ENCODE measurements around the gene POU3F2.

POU3F2 gene

GRCh38 chr6:98824902-98825599 is 9.3 kb upstream of the POU3F2 start:
- H3K4me3 ChIP-seq (ENCODE audit: low read depth, low read length) = no peak overlapping the region
- no peak for TF ChIP-seq CTCF (conservative IDR thresholded peaks at IDR 0.05; ENCODE audit: low read depth, low read length)
- DNase-seq (ENCODE audit: low read depth) = no peak

GRCh38 chr6:98825600-98826230 is 8.7 kb upstream of the POU3F2 start:
- H3K4me3 ChIP-seq (ENCODE audit: low read depth, low read length) = no peak overlapping the region
- no peak for TF ChIP-seq CTCF (conservative IDR thresholded peaks at IDR 0.05; ENCODE audit: low read depth, low read length)
- DNase-seq (ENCODE audit: low read depth) = no peak

DNA sequence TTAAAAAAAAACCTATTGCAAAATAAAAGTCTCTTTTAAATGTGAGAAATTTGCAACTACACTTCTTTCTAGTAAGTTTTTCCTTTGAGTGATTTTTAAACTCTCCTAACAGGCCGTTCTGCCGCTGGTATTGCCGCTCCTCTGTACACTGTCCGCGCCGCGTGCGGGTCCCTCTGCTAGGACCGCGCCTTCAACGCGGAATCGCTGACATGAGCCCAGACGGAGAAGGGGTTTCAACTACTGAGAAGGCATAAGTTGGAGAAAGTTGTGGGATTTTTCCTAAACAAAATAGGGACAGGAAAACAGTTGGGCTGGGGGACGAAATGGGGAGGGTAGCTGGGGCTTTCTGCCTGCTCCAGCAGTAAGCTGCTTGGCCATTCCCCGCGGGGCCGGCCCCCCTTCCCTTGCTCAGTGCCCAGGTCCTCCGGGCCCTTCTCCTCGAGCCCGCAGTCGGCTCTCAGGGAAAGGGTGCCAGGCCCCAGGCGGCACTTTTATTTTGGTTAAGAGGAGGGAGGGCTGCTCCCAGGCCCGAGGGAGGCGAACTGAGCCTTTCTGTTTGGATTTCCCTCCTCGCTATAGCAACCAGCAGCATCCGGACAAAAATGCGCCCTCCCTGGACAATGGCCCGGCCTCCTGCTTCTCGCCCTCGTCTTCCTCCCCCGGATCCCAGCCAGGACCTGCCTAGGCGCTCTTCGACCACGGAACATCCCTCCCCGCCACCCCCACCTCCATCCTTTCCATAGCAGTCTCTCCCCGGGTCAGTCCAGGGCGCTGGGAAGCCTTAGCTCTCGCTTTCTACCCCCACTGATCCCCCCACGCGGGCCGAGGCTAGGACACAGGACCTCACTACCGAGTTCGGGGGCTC is 6.8 kb upstream of the POU3F2 start:
- DNase-seq (ENCODE audit: low read depth) = no peak
- no peak for TF ChIP-seq CTCF (conservative IDR thresholded peaks at IDR 0.05; ENCODE audit: low read depth, low read length)
- H3K4me3 ChIP-seq (ENCODE audit: low read depth, low read length) = no peak overlapping the region

GRCh38 chr6:98828211-98828788 is 6.1 kb upstream of the POU3F2 start:
- no peak overlapping the region for H3K4me3 ChIP-seq (ENCODE audit: low read depth, low read length)
- DNase-seq (ENCODE audit: low read depth) = no peak
- no peak for TF ChIP-seq CTCF (conservative IDR thresholded peaks at IDR 0.05; ENCODE audit: low read depth, low read length)

GRCh38 chr6:98828941-98829411 is 5.4 kb upstream of the POU3F2 start:
- TF ChIP-seq CTCF (conservative IDR thresholded peaks at IDR 0.05; ENCODE audit: low read depth, low read length) = no peak
- no peak overlapping the region for H3K4me3 ChIP-seq (ENCODE audit: low read depth, low read length)
- no peak for DNase-seq (ENCODE audit: low read depth)

DNA sequence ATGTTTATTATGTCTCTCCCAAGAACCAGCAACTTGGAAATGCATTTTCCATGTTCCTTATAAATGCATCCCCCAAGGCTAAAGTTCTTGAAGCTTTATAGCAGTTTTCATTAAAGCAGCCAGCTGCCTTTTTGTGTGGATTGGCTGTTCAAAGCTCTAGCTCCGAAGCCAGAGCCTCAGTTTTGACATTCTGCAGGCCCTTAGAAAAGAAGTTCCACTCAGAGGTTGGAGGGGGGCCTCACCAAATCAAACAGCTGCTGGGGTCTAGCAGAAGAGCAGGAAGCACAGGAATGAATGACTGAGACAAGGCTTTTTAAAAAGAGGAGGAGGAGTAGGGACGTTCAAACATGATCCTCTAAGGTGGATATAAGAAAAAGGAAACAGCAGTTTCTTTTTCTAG is 4.2 kb upstream of the POU3F2 start:
- no peak overlapping the region for H3K4me3 ChIP-seq (ENCODE audit: low read depth, low read length)
- no peak for DNase-seq (ENCODE audit: low read depth)
- TF ChIP-seq CTCF (conservative IDR thresholded peaks at IDR 0.05; ENCODE audit: low read depth, low read length) = no peak
